ENCODE results near the gene ZNF76.

Gene ZNF76

GRCh38 chr6:35259194-35259947 is at the start of gene ZNF76:
Gene ZNF76 (plus strand): TSS chr6:35259735. CDS start chr6:35281152, 21,417 bp downstream.
- peak; percentile 89 to 92 for DNase-seq

GRCh38 chr6:35213298-35213791 is 46.2 kb upstream of the ZNF76 start:
- DNase-seq = no peak

DNA sequence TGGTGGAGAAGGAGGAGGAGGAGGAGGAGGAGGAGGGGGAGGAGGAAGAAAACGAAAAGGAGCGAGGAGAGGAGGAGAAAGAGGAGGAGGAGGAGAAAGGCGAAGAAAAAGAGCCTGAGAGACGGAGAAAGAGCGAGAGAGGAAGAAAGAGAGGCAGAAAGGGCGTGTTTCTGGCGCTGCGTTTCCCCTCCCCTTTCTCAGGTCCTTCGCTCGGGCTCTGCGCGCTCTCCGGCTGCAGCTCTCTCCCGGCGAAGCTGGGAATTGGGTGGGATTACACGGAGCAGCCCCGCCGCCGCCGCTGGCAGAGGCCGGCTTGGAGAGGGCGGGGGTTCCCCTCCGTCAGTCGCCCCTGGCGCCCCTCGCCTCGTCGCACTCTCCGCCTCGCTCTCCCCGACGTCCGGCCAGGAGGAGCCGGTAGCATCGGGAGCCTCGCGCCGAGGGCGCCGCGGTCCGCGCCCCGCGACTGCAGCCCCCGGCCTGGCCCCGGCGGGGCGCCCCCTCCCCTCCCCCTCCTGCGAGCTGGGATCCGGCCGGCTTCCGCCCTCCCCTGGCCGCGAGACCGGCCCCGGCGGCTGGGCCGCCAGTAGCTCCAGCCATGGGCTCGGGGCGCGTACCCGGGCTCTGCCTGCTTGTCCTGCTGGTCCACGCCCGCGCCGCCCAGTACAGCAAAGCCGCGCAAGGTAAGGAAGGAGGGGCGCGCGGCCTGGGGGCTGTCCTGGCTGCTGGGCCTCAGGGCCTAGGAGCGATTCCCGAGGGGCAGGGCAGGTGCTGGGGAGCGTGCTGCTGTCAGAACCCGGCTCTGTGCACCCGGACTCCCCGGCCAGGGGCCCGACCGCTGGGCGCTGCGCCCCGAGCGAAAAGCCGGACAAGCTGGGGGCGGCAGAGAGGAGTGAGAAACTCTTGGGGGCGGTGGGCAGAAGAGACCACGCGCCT is 45.4 kb upstream of the ZNF76 start, which contains the start of gene SCUBE3:
SCUBE3 (plus strand) TSS at position 133 of the 933 bp plus-strand sequence; CDS start at position 596, 463 bp downstream.
- DNase-seq = peak in 1 of 2 experiments; percentile 10

- no peak for DNase-seq
These were observed 44.5 kb upstream of the ZNF76 start for GRCh38 chr6:35214869-35215664.

GRCh38 chr6:35215665-35216411 is 43.7 kb upstream of the ZNF76 start:
- no peak for DNase-seq

DNA sequence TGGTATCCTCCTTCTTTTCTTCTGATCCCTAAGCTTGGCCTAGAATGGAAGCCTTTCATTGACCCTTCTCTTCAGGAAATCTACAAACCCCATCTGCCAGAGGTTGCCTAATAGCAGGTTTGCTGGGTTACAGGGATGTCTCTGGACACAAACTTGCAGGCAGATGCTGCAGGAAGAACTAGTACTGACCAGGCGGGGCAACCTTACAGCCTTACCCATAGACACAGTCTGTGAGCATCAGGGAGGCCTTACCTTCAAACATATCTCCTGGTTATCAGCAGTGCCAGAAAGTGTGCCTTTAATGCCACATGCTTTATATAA is 43.2 kb upstream of the ZNF76 start:
- no peak for DNase-seq

DNA sequence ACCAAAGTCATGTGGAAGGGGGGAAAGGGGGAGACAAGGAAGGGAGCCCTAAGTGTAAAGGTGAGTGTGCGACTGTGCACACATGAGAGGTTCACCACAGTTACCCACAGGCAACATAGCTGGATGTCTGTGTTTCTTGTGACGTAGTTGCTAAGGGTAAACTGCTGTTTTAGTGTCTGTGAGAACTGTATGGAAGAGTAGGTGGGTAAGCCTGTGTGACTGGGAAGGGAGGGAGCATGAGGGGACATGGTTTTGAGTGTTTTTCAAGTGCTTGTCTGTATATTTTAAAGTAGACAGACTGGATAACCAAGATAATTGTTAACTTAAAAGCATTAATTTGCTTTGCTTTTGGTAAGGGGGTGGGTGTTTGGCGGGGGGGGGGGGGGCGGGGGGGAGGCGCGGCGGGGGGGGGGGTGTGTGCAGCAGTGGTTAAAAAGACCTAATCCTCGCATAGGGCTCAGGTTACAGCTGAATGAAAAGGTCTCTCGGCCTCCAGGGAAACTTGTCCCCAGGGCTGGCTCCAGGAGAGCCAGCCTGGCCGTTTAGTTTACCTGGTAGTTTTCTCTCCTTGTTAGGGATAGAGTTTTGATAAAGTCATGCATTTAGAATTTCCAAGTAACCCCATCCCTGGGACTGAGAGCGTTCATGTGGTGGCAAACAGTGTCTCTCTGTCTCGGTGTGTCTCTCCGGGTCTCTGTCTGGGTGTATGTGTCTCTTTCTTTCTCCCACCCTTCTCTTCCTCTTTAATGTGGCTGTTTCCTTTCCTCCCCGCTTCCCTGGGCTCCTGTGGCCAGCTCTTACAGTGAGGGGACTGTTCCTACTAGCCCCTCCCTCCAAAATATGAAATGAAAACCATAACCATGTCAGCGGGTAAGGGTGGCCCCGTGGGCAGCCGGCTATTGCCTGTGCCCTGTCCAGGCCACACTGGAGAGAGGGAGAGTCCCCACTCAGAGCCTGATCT is 42.4 kb upstream of the ZNF76 start:
- DNase-seq = no peak

DNA sequence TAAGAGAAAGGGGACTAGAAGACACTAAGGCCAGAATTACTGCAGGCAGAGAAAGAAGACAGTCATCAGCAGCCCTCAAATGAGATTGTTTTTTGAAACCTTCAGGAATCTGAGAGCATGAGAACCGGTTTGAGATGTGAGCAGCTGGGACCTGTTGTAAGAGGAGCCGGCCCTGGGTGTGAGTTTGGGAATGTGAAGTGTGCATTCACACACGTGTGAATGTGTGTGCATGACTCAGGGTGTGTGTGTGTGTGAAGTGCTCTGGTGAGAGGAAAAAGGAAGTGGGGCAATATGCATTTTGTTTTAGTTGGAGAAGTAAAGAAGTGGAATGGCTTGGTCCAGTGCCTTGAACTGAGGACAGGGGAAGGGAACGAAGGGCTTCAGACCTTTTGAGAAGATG is 41.5 kb upstream of the ZNF76 start:
- no peak for DNase-seq

- no peak for DNase-seq
These were observed 41.1 kb upstream of the ZNF76 start for GRCh38 chr6:35218456-35218855.

DNA sequence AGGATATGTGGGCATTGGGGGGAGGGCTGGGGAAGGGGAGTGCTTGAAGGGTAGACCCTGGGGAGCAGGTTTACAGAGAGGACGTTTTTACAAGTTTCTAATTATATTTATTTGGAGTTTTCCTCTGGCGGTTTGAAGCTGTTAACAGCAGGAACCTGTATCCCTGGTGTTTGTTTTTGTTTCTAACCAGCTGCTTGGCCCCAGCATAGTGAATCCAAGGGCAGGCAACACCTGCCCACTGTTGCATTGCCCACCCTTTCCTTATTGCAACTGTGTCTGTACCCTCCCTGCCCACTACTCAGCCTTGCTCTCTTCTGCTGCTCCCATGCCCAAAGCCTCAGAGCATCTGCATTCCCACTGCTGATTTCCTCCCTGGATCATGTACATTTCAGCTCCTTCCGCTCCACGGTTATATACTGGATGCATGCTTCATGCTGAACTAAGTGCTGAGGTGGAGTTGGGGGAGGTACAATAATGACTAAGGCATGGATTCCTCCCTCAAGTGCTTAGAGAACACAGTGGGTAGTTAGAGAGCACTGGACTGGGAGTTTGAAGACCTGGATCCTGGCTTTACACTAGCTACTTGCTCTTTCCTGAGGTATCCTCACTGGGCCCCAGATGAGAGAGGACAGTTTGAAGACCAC is 39.7 kb upstream of the ZNF76 start:
- no peak for DNase-seq

GRCh38 chr6:35220711-35221110 is 38.8 kb upstream of the ZNF76 start:
- no peak for DNase-seq

DNA sequence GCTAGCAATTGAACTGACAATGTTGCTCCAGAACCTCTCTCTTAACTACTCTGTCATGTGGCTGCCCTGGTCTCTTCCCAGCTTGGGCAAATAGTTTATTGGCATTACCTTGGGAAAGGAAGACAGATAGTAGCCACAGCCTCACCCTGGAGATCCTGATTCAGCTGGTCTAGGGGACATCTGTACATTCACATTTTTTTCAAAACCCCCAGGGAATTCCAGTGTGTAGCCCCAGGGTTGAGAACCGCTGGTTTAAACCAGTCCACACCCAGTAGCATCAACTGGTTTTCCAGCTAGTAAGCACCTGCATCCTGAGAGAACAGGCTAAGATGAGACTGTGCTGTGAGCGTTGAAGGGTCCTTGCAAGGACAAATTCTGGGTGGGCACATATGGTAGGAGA is 36.1 kb upstream of the ZNF76 start:
- no peak for DNase-seq

GRCh38 chr6:35224720-35225119 is 34.8 kb upstream of the ZNF76 start:
- no peak for DNase-seq

DNA sequence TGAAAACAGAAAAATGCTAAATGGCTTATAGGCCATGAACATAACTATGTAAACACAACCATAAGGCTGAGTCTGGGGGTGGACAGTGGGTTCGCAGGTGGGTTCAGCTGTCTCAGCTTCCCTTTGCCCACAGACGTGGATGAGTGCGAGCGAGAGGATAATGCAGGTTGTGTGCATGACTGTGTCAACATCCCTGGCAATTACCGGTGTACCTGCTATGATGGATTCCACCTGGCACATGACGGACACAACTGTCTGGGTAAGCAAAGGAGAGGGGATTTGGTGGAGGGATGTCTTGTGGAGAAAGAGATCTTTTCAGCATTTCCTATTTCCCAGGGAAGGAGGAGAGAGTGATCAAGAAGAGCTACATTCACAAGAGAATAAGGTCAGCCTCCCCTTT is 31.1 kb upstream of the ZNF76 start:
- no peak for DNase-seq

GRCh38 chr6:35229304-35229703 is 30.2 kb upstream of the ZNF76 start:
- no peak for DNase-seq

- no peak for DNase-seq
These were observed 29.0 kb upstream of the ZNF76 start for GRCh38 chr6:35230498-35230897.

- DNase-seq = no peak
These were observed 28.6 kb upstream of the ZNF76 start for GRCh38 chr6:35230950-35231349.

GRCh38 chr6:35231563-35231962 is 28.0 kb upstream of the ZNF76 start:
- no peak for DNase-seq

DNA sequence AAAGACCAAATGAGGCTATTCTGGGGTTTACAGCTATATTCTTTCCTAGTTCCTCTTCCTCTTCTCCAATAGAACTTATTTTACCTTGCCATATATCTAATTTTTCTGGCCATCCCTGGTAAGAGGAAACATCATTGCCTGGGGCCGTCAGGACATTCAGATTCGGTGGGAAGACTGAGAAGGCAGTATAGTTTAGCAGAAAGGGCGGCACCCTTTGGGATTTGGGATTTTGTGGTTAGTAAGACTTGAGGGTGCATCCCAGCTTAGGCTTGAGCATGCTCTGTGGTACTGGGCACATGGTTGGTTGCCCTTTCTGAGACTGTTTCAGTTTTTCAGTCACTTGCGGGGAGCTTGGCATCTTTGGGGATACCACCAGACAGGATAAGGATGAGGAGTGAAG is 24.6 kb upstream of the ZNF76 start:
- DNase-seq = no peak

- no peak for DNase-seq
These were observed 23.3 kb upstream of the ZNF76 start for GRCh38 chr6:35236223-35236622.

Data from stimulated activated CD4-positive, alpha-beta T cell treated with anti-CD3 and anti-CD28 coated beads, Interleukin-4, amount 100 ng/mL, for 4 hours (primary cell).